ENCODE data around the gene PRDM16. TPM values are rescaled to one million over a fixed set of nuclear protein-coding genes. Genes with fewer than 3 reads are reported as not detected.

PRDM16 gene
- polyA plus RNA-seq, 1 experiment: 0.06 TPM

GRCh38 chr1:3332662-3333061, 263.7 kb downstream of the PRDM16 start:
- CTCF ChIA-PET: no interaction called here
- H3K27ac ChIP-seq (ENCODE audit: low read depth, low read length): no peak overlapping the region
- no peak overlapping the region for H3K4me3 ChIP-seq (ENCODE audit: low read depth, low read length)
- TF ChIP-seq, protein P1, sequence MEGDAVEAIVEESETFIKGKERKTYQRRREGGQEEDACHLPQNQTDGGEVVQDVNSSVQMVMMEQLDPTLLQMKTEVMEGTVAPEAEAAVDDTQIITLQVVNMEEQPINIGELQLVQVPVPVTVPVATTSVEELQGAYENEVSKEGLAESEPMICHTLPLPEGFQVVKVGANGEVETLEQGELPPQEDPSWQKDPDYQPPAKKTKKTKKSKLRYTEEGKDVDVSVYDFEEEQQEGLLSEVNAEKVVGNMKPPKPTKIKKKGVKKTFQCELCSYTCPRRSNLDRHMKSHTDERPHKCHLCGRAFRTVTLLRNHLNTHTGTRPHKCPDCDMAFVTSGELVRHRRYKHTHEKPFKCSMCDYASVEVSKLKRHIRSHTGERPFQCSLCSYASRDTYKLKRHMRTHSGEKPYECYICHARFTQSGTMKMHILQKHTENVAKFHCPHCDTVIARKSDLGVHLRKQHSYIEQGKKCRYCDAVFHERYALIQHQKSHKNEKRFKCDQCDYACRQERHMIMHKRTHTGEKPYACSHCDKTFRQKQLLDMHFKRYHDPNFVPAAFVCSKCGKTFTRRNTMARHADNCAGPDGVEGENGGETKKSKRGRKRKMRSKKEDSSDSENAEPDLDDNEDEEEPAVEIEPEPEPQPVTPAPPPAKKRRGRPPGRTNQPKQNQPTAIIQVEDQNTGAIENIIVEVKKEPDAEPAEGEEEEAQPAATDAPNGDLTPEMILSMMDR (IDR thresholded peaks at IDR 0.05; ENCODE audit: low read depth, low read length): no peak
- no peak for DNase-seq (ENCODE audit: low read depth, low spot score)
- peaks cover 19% of the 10 kb centered on the region for H3K9me3 ChIP-seq (ENCODE audit: control insufficient read depth, insufficient read depth, low read length)
- H3K27me3 ChIP-seq (ENCODE audit: control insufficient read depth, insufficient read depth, low read length): no peaks in the 10 kb centered on the region
- POLR2A ChIA-PET: no interaction called here

GRCh38 chr1:3333903-3334302, 264.9 kb downstream of the PRDM16 start:
- POLR2A ChIA-PET: interaction anchor here (0.6 kb wide), 1 partner anchor 477 kb away, joined by 3 read pairs; no protein-coding TSS in a partner anchor
- CTCF ChIA-PET: interaction anchor here (1.5 kb wide), 1 partner anchor 14 kb away, joined by 4 read pairs; no protein-coding TSS in a partner anchor
- H3K9me3 ChIP-seq (ENCODE audit: control insufficient read depth, insufficient read depth, low read length): peaks cover 30% of the 10 kb centered on the region
- no peak overlapping the region for H3K4me3 ChIP-seq (ENCODE audit: low read depth, low read length)
- no peaks in the 10 kb centered on the region for H3K27me3 ChIP-seq (ENCODE audit: control insufficient read depth, insufficient read depth, low read length)
- DNase-seq (ENCODE audit: low read depth, low spot score): no peak
- H3K27ac ChIP-seq (ENCODE audit: low read depth, low read length): no peak overlapping the region
- TF ChIP-seq, protein P1 (IDR thresholded peaks at IDR 0.05; ENCODE audit: low read depth, low read length): no peak

DNA sequence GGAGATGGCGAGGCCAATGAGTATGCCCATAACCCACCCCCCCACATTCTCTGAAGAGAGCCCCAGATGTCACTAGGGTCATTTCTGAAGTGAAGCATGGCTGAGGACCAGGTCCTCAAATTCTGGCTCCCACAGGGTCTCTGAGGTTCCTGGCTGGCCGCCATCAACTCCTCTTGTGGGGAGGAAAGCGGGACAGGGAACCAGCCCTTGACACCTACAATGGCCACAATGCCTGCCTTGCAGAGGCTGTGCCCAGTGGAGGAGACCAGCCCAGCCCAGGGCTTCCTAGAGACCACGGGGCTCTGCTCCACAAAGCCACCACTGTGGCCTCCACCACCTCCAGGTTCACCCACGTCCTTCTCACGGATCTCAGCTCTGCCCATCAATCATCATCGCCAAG, 265.4 kb downstream of the PRDM16 start:
- Histone ChIP-seq H3K27me3 (ENCODE audit: control insufficient read depth, insufficient read depth, low read length) (no peaks in the 10 kb centered on the region), H3K9me3 (ENCODE audit: control insufficient read depth, insufficient read depth, low read length) (peaks cover 34% of the 10 kb centered on the region), H3K27ac (ENCODE audit: low read depth, low read length) (no peak overlapping the region), H3K4me3 (ENCODE audit: low read depth, low read length) (no peak overlapping the region)
- ChIA-PET POLR2A (interaction anchor here (0.6 kb wide), 1 partner anchor 477 kb away, joined by 3 read pairs; no protein-coding TSS in a partner anchor), CTCF (interaction anchor here (1.5 kb wide), 1 partner anchor 15 kb away, joined by 4 read pairs; no protein-coding TSS in a partner anchor)
- TF ChIP-seq, protein P1 (IDR thresholded peaks at IDR 0.05; ENCODE audit: low read depth, low read length): no peak
- DNase-seq (ENCODE audit: low read depth, low spot score): no peak

DNA sequence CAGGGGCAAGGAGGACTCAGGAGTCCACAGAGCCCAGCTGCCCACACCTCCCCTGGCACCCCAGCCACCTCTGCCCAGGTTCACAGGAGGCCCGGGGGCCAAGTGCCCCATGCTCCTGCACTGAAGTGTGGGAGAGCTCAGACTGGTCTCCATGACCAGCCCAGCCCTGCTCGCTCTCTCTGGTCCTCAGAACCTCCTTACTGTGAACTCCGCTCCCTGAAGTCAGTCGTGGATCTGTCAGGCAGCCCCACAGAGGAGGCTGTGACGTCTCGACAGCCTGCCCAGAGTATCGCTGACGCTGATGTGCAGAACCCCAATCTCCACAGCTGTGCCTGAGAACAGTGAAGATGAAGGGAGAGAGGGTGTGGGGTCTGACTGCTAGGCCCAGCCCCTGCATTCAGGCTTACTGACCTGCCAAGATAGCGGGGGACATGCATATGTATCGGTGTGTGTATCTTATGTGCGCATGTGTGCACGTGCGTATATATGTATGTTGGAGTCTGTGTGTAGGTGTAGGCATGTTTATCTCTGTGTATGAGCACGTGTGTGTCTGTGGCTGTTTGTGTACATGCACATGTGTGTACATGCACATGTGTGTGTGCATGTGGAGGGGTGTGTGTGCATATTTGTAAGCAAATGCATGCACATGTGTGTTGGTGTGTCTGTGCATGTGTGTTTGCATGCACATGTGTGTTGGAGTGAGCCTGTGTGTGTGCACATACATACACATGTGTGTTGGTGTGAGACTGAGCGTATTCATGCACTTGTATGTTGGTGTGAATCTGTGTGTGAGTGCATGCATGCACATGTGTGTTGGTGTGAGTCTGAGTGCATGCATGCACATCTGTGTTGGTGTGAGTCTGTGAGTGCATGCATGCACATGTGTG, 267.0 kb downstream of the PRDM16 start:
- H3K27me3 ChIP-seq (ENCODE audit: control insufficient read depth, insufficient read depth, low read length): no peaks in the 10 kb centered on the region
- no peak overlapping the region for H3K4me3 ChIP-seq (ENCODE audit: low read depth, low read length)
- H3K27ac ChIP-seq (ENCODE audit: low read depth, low read length): no peak overlapping the region
- TF ChIP-seq, protein P1 (IDR thresholded peaks at IDR 0.05; ENCODE audit: low read depth, low read length): no peak
- CTCF ChIA-PET: no interaction called here
- POLR2A ChIA-PET: no interaction called here
- no peak for DNase-seq (ENCODE audit: low read depth, low spot score)
- peaks cover 46% of the 10 kb centered on the region for H3K9me3 ChIP-seq (ENCODE audit: control insufficient read depth, insufficient read depth, low read length)

Measured in AG04450 (cell line).